Smooth muscle cell of the pulmonary artery (primary cell): ENCODE data around the gene ANKRD35. TPM values are rescaled to one million over a fixed set of nuclear protein-coding genes. Genes with fewer than 3 reads are reported as not detected.

Experiments used
- total RNA-seq: library from RNA; depleted of rRNA; stranded (reverse); fragments of >200 nt; gene quantifications from 2 replicates; pipeline ENCODE4 v1.2.3, GENCODE V29; 2014

ANKRD35 gene, protein sequence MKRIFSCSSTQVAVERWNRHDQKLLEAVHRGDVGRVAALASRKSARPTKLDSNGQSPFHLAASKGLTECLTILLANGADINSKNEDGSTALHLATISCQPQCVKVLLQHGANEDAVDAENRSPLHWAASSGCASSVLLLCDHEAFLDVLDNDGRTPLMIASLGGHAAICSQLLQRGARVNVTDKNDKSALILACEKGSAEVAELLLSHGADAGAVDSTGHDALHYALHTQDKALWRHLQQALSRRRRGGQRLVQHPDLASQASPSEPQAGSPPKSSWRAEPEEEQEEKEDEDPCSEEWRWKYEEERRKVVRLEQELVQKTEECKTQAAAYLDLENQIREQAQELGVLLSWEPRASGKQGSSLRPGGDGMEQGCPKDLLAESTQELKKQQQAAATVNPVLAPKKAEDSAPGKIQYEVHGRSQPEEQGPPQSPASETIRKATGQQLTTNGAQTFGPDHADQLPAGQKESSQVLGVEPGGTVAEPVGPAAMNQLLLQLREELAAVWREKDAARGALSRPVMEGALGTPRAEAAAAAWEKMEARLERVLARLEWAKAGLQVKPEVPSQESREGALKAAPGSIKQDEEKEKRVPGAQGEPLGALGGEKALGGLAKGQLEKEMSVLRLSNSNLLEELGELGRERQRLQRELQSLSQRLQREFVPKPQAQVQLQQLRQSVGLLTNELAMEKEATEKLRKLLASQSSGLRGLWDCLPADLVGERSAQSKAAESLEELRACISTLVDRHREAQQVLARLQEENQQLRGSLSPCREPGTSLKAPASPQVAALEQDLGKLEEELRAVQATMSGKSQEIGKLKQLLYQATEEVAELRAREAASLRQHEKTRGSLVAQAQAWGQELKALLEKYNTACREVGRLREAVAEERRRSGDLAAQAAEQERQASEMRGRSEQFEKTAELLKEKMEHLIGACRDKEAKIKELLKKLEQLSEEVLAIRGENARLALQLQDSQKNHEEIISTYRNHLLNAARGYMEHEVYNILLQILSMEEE
- total RNA-seq = 1.8 and 2.5 TPM in 2 replicates

DNA sequence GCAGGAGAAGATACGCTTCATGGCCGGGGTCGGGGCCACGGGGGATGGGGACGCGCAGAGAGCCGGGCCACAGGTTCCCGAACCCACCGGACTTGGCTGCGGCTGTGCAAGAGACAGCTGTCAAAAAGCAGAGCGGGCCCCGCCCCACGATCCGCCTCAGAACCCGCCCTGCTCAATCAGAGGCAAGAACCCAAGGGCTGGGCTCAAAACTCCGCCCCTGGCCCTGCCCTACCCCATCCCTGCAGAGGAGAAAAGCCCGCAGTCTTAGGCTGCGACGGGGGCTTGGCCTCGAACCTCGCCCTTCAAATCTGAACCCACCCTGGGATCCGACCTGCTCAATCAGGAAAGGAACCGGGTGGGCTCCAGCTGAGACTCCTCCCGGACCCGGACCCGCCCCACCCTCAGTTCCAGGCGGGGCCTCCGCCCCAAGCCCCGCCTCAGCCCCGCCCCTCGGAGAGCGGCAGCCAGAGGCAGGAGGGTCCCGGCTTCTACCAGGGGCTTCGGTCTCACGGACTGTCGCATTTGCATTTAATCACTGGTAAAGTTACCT, at the start of gene ANKRD35:
TSS of gene ANKRD35 (minus strand) at position 129 of the 550 bp plus-strand sequence. CDS start at position 21, 108 bp downstream.

DNA sequence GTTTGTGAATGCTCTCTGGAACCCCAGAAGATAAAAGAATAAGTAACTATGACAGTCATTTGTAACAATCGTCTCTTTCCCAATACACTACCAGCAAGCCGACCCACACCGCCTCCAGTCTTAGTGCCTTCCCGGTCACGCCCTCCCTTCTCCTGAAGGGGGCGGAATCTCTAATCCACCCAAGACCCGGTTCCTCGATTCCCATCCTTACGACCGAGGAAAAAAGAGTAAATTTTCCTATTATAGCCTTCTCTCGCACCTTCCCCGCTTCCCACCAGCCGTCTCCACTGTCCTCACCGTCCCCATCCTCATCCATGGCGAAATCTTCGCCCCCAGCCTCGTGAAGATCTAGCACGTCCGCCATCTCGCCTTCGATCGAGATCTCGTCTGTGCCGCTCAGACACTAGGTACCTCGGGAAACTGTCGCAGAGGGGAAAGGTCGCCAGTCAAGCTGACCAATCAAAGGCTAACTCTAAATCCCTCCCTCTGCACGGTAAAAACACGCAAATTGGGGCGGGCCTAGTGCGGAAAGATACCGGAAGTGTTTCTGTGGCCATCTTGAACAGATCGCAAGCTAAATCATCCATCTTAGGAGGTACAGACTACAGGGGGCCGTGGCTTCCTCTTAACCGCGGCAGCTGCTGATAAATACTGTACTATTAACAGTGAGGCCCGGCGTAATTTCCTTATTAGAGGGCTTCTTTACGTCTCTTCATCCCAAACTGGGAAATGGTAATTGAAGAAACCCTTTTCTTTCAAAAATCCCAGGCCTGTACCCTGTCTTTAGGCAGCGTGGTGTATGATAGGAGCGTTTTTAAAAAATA, 41.6 kb upstream of the ANKRD35 start, which contains the start of gene RBM8A:
TSS of gene RBM8A (minus strand) at position 422 of the 824 bp plus-strand sequence. CDS start at position 364, 58 bp downstream.

DNA sequence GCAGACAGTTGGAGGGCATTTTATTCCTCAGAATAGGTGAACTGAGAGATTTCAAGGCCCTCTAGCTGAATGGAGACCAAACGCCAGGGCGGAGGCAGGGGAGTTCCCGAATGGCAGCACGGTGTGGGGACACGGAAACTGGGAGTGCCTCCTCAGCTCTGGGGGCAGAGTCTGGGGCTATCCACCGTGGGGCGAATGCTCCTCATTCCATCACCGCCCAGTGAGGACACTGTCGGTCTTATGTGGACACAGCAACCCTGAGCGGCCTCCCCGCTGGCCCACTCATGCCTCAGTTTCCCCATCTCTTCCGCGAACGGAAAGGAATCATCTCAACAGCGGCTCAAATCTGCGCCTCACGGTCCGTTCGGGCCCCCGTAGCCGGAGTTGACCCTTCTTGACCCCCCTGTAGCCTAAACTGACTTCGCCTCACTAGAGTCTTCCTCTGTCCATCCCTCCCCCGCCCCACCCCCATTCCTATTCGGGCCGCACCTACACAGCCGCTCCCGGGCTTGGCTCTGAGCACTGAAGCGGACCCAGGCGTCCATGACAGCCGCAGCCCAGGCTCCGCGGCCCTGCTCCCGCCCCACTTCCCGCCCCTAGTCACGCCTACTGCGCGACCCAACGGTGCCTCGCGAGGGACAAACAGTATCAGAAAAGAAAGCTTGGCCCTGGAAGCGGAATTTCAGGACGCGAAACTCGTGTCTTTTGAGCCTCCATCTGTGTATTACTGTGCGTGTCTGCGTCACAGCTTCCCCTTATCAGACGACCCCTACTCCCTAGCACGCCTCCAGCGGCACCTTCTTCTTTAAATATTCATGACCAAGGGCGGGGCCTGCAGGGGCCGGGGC, 32.7 kb upstream of the ANKRD35 start, which contains the start of gene PEX11B:
TSS of gene PEX11B (minus strand) at position 574 of the 848 bp plus-strand sequence. CDS start at position 545, 29 bp downstream.

DNA sequence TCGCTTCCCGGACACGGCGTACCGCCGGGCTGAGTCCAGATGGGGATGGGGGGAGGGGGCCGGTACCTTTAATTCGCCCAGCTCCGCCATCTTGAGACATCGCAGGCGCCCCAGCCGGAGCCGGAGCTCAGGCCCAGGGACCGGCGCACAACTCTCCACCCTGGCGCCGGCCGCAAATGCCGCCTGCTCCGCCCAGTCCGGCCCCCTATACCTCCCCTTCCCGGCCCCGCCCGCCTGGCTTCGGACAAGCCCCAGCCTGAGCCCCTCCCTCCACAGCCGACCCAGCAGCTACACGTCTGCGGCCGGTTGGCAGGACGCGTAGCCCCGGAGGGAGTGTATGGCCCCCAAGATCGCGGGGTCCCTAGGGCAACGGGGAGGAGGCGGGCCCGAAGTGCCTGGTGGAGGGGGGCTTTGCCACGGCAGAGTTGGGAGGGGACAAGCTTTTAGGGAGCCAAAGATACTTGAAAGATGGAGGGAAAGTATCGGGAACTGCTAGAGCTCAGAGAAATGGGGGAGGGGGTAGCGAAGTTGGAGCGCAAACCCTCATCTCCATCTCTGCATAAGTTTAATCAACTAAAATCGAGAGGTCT, 26.7 kb downstream of the ANKRD35 start, which contains the start of gene PIAS3:
TSS of gene PIAS3 (minus strand) at position 181 of the 590 bp plus-strand sequence. CDS start at position 90, 91 bp downstream.

DNA sequence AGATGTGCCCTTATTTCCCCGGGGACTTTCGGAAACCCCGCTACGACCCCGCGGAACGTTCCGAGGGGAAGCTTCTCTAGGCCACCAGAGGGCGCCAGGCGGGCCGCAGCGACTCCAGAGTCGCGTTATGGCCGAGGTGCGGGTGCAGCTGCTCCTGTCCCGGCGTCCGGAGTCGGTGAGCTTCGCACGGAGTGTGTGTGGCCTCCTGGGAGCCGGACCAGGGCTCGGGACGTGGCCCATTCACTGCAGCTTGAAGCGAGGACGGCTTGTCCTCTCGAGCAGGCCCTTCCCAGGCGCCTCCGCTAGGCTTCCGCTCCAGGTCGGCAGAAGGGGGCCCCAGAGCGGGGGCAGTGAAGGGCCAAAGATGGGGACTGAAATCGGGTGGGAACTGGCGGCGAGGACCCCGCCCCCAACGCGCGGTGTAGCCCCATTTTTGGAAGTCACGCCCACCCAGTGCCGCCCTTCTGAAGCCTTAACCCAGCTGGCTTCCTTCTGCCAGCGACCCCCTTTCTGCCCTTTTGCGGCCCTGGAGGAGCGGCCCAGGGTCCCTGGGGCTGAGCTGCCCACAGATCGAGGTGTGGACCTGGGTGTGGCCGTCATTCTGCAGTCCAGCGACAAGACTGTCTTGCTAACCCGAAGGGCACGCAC, 40.0 kb downstream of the ANKRD35 start, which contains the start of gene NUDT17:
TSS of gene NUDT17 (plus strand) at position 117 of the 648 bp plus-strand sequence. CDS start at position 128, 11 bp downstream.

DNA sequence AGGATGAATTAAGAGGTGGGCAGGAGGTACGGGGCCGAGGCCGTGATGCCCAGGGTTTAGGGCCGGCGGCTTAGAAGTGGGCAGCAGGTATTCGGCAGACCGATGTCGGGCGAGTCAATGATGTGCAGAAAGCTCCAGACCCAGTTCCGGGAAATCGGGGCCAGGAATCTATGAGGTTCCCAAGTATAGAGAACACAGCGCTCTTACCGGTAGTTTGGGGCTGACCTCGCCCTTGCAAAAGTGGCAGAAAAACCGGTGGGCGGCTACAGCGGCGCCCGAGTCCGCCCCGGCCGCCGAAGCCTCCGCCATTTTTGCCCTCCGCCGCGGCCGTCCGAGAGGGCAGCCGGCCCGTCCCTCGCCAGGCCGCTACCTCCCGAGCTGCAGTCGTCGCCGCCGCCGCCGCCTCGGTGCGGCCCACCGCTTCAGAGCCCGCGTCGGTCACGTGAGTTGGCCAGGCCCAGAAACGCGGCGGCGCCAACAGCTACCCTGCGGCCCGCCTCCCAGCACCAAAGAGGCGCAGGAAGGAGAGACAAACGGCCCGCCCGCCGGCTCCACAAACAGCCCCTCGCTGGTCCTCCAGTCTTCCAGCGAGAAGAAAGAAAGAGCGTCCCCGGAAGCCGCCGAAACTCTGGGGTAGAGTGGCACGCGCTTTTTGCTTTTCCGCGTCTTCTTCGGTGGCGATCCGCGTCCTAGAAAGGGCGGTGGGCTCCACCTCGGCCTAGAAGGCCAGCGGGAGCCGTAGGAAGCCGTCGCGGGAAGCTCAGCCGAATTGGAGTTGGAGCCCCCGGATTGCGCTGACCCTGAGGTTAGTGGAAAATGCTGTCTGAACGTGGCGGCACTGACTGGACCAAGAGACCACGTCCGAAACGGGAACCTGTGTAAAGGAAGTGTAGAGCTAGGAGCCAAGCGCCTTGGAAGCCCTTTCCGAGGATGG, 61.8 kb downstream of the ANKRD35 start, which contains the start of the genes POLR3C and RNF115:
TSS of gene POLR3C (plus strand) at position 636 of the 934 bp plus-strand sequence. CDS start 1,577 bp downstream, outside the sequence.
TSS of gene RNF115 (minus strand) at position 531 of the 934 bp plus-strand sequence. CDS start at position 309, 222 bp downstream.

Other genes starting within 250 kb of the ANKRD35 start
- 0.23 and 0.33 TPM in 2 replicates for gene PDZK1, start 178.5 kb downstream of the ANKRD35 start, total RNA-seq
- not detected in 2 replicates for gene CD160, start 166.4 kb downstream of the ANKRD35 start, total RNA-seq
- gene RNF115, start 61.8 kb downstream of the ANKRD35 start, total RNA-seq = 11.9 and 12.2 TPM in 2 replicates
- 22.6 and 24.9 TPM in 2 replicates for gene POLR3C, start 61.7 kb downstream of the ANKRD35 start, total RNA-seq
- gene NUDT17, start 40.2 kb downstream of the ANKRD35 start, total RNA-seq = 1.4 and 2.9 TPM in 2 replicates
- gene PIAS3, start 26.8 kb downstream of the ANKRD35 start, total RNA-seq = 19.8 and 22.2 TPM in 2 replicates
- 12.3 and 13.5 TPM in 2 replicates for gene ITGA10, start 24.2 kb upstream of the ANKRD35 start, total RNA-seq
- 23.4 and 24.8 TPM in 2 replicates for gene PEX11B, start 32.9 kb upstream of the ANKRD35 start, total RNA-seq
- 54.8 and 62.2 TPM in 2 replicates for gene RBM8A, start 41.6 kb upstream of the ANKRD35 start, total RNA-seq
- gene LIX1L, start 72.2 kb upstream of the ANKRD35 start, total RNA-seq = 20.6 and 21.0 TPM in 2 replicates
- gene ANKRD34A, start 78.7 kb upstream of the ANKRD35 start, total RNA-seq = 0.98 and 1.2 TPM in 2 replicates
- gene POLR3GL, start 78.8 kb upstream of the ANKRD35 start, total RNA-seq = 7.0 and 10.2 TPM in 2 replicates
- 6.9 and 356 TPM in 2 replicates for gene TXNIP, start 110.7 kb upstream of the ANKRD35 start, total RNA-seq
- not detected in 2 replicates for gene HJV, start 135.9 kb upstream of the ANKRD35 start, total RNA-seq